Vagina (tissue), 2 donors: Measurements from ENCODE around the gene CGNL1. TPM values are rescaled to one million over a fixed set of nuclear protein-coding genes. Genes with fewer than 3 reads are reported as not detected.

Source experiments
- DNase-seq, 2 donors: peaks; one replicate each; pipeline ENCODE4 v3.0.0-alpha.2; 2017; ENCODE audit errors: extremely low spot score in 2 of 2
- H3K27ac ChIP-seq: fragments of 200-600 bp; sonication (generic); one replicate; pipeline ENCODE4 v1.5.1; 2019
- H3K27me3 ChIP-seq: fragments of 200-600 bp; sonication (generic); one replicate; pipeline ENCODE4 v1.5.1; 2019
- H3K36me3 ChIP-seq, 2 donors: fragments of 200-600 bp; sonication (generic); one replicate each; pipeline ENCODE4 v1.5.1; 2017 to 2019
- H3K4me1 ChIP-seq: fragments of 200-600 bp; sonication (generic); one replicate; pipeline ENCODE4 v1.5.1; 2019
- H3K4me3 ChIP-seq, 2 donors: fragments of 200-600 bp; sonication (generic); 1 replicate in 1 of 2; 2 replicates in 1 of 2; pipeline ENCODE4 v1.5.1; 2016 to 2019
- H3K9me3 ChIP-seq: fragments of 200-600 bp; sonication (generic); one replicate; pipeline ENCODE4 v1.5.1; 2019
- CTCF ChIP-seq, 3 experiments: fragments of 450-650 bp in 2 of 3; fragments of 200-600 bp in 1 of 3; sonication (generic) in 1 of 3; IDR thresholded peaks; one replicate each; pipeline ENCODE4 v1.5.1; 2017 to 2019; ENCODE audit warnings: antibody characterized with exemption in 3 of 3, mild to moderate bottlenecking in 2 of 3, moderate library complexity in 2 of 3
- POLR2A ChIP-seq, 2 donors: fragments of 450-650 bp; IDR thresholded peaks; one replicate each; pipeline ENCODE4 v1.6.1; 2017; ENCODE audit warnings: antibody characterized with exemption in 2 of 2, mild to moderate bottlenecking in 2 of 2, moderate library complexity in 2 of 2
- POLR2AphosphoS5 ChIP-seq, 2 donors: sonication (generic); formaldehyde crosslinking; IDR thresholded peaks; one replicate each; pipeline ENCODE4 v1.9.0; 2017; ENCODE audit warnings: antibody characterized with exemption in 2 of 2, mild to moderate bottlenecking in 2 of 2, low read depth in 1 of 2; ENCODE audit not compliant: insufficient read depth in 1 of 2
- intact Hi-C: fragments of 100-400 bp; cut with DNase I; formaldehyde crosslinking; loops from one replicate; pipeline ENCODE4 v1.15.1; 2023
- total RNA-seq: library from RNA; depleted of rRNA; stranded (reverse); fragments of >200 nt; gene quantifications from one replicate; pipeline ENCODE4 v1.2.3, GENCODE V29; 2016

CGNL1 gene
- total RNA-seq, 1 donor from 2014 or later, result 38.3 TPM

- intact Hi-C loops, result loop anchor here (10.0 kb wide), 1 partner anchor 382 kb away; no protein-coding TSS in a partner anchor
- DNase-seq, result no peak
- Histone ChIP-seq H3K27me3 (no peaks in the 10 kb centered on the region), H3K27ac (peak overlapping the region; percentile 45), H3K4me1 (peaks cover 35% of the 10 kb centered on the region), H3K4me3 (no peak overlapping the region), H3K36me3 (no peaks in the 10 kb centered on the region), H3K9me3 (no peaks in the 10 kb centered on the region)
- TF ChIP-seq POLR2AphosphoS5 (IDR thresholded peaks at IDR 0.05; ENCODE audit: insufficient read depth in 1 of 2, low read depth in 1 of 2), result no peak
- no peak for TF ChIP-seq POLR2A (IDR thresholded peaks at IDR 0.05)
- TF ChIP-seq CTCF (IDR thresholded peaks at IDR 0.05), result no peak
Measured at GRCh38 chr15:57526615-57527014, 150.3 kb downstream of the CGNL1 start.

- Histone ChIP-seq H3K36me3 (no peaks in the 10 kb centered on the region), H3K4me3 (no peak overlapping the region), H3K4me1 (peaks cover 35% of the 10 kb centered on the region), H3K9me3 (no peaks in the 10 kb centered on the region), H3K27ac (peak overlapping the region; percentile 45), H3K27me3 (no peaks in the 10 kb centered on the region)
- no peak for DNase-seq
- intact Hi-C loops, result loop anchor here (10.0 kb wide), 1 partner anchor 383 kb away; no protein-coding TSS in a partner anchor
- TF ChIP-seq POLR2AphosphoS5 (IDR thresholded peaks at IDR 0.05; ENCODE audit: insufficient read depth in 1 of 2, low read depth in 1 of 2) (peak in 1 of 2 donors; percentile 33), CTCF (IDR thresholded peaks at IDR 0.05) (peak; percentile 60 to 84 (median 66)), POLR2A (IDR thresholded peaks at IDR 0.05) (no peak)
Measured at GRCh38 chr15:57527382-57528091, 151.2 kb downstream of the CGNL1 start.

- DNase-seq, result no peak
- H3K27ac ChIP-seq, result no peak overlapping the region
- TF ChIP-seq CTCF (IDR thresholded peaks at IDR 0.05) (no peak), POLR2AphosphoS5 (IDR thresholded peaks at IDR 0.05; ENCODE audit: insufficient read depth in 1 of 2, low read depth in 1 of 2) (no peak), POLR2A (IDR thresholded peaks at IDR 0.05) (no peak)
Measured at GRCh38 chr15:57528940-57529565, 152.7 kb downstream of the CGNL1 start.

GRCh38 chr15:57529748-57530147 is 153.4 kb downstream of the CGNL1 start:
- Histone ChIP-seq H3K27me3 (no peaks in the 10 kb centered on the region), H3K4me1 (peaks cover 39% of the 10 kb centered on the region), H3K4me3 (no peak overlapping the region), H3K27ac (no peak overlapping the region), H3K9me3 (no peaks in the 10 kb centered on the region), H3K36me3 (no peaks in the 10 kb centered on the region)
- intact Hi-C loops, result loop anchor here (10.0 kb wide), 1 partner anchor 385 kb away; no protein-coding TSS in a partner anchor
- no peak for DNase-seq
- TF ChIP-seq POLR2A (IDR thresholded peaks at IDR 0.05) (no peak), POLR2AphosphoS5 (IDR thresholded peaks at IDR 0.05; ENCODE audit: insufficient read depth in 1 of 2, low read depth in 1 of 2) (no peak), CTCF (IDR thresholded peaks at IDR 0.05) (no peak)

More at GRCh38 chr15:57528940-57529565, 152.7 kb downstream of the CGNL1 start:
- Histone ChIP-seq H3K27me3 (no peaks in the 10 kb centered on the region), H3K36me3 (no peaks in the 10 kb centered on the region), H3K4me1 (peaks cover 37% of the 10 kb centered on the region), H3K9me3 (no peaks in the 10 kb centered on the region), H3K4me3 (no peak overlapping the region)
- intact Hi-C loops, result loop anchor here (10.0 kb wide), 1 partner anchor 384 kb away; no protein-coding TSS in a partner anchor
